Right atrium auricular region (tissue), 2 donors: ENCODE measurements around the gene TBC1D5. TPM values are rescaled to one million over a fixed set of nuclear protein-coding genes. Genes with fewer than 3 reads are reported as not detected.
"Not testable (repeated sequence)": the region's sequence is repeated elsewhere in the genome, so short reads cannot be mapped to it uniquely, and the experiment has no call there.

Source experiments
- DNase-seq: peaks from one replicate; pipeline ENCODE4 v3.0.0-alpha.2; 2019; ENCODE audit warnings: low spot score
- H3K27ac ChIP-seq, 2 donors: fragments of 200-600 bp; sonication (generic); 1 replicate in 1 of 2; 2 replicates in 1 of 2; pipeline ENCODE4 v1.5.1; 2016 to 2019
- H3K27me3 ChIP-seq, 2 donors: fragments of 200-600 bp; sonication (generic); one replicate each; pipeline versions ENCODE4 v1.5.1 to v1.6.0; 2017 to 2019
- H3K36me3 ChIP-seq: fragments of 200-600 bp; sonication (generic); one replicate; pipeline ENCODE4 v1.5.1; 2016
- H3K4me1 ChIP-seq, 2 donors: fragments of 200-600 bp; sonication (generic); one replicate each; pipeline versions ENCODE4 v1.5.1 to v1.6.0; 2017 to 2019
- H3K4me3 ChIP-seq, 2 donors: fragments of 200-600 bp; sonication (generic); 1 replicate in 1 of 2; 2 replicates in 1 of 2; pipeline ENCODE4 v1.5.1; 2017 to 2019; ENCODE audit warnings: mild to moderate bottlenecking in 1 of 2, moderate library complexity in 1 of 2
- H3K9me3 ChIP-seq, 2 donors: fragments of 200-600 bp; sonication (generic); one replicate each; pipeline ENCODE4 v1.5.1; 2019
- CTCF ChIP-seq, 2 donors: fragments of 200-600 bp; sonication (generic); IDR thresholded peaks; one replicate each; pipeline ENCODE4 v1.5.1; 2019; ENCODE audit warnings: antibody characterized with exemption in 2 of 2
- total RNA-seq, 2 donors: library from RNA; depleted of rRNA; stranded (reverse); fragments of >200 nt; gene quantifications; one replicate each; pipeline ENCODE4 v1.1.0, GENCODE V29; 2016

Gene TBC1D5
- total RNA-seq, 2 donors from 2014 or later = 35.2 to 40.2 TPM

- no peak for TF ChIP-seq CTCF (IDR thresholded peaks at IDR 0.05)
- H3K36me3 ChIP-seq = no peaks in the 10 kb centered on the region
Observed at GRCh38 chr3:17357035-17357710, 385.3 kb downstream of the TBC1D5 start.

GRCh38 chr3:17356585-17356984 lies 385.8 kb downstream of the TBC1D5 start:
- no peak for DNase-seq
- Histone ChIP-seq H3K4me3 (no peak overlapping the region), H3K36me3 (no peaks in the 10 kb centered on the region), H3K4me1 (no peaks in the 10 kb centered on the region), H3K9me3 (no peaks in the 10 kb centered on the region), H3K27me3 (no peaks in the 10 kb centered on the region), H3K27ac (no peak overlapping the region)
- no peak for TF ChIP-seq CTCF (IDR thresholded peaks at IDR 0.05)

More at GRCh38 chr3:17357035-17357710, 385.3 kb downstream of the TBC1D5 start:
- DNase-seq = no peak
- Histone ChIP-seq H3K4me3 (no peak overlapping the region), H3K4me1 (no peaks in the 10 kb centered on the region), H3K27ac (no peak overlapping the region), H3K9me3 (no peaks in the 10 kb centered on the region), H3K27me3 (no peaks in the 10 kb centered on the region)

- DNase-seq = no peak
- TF ChIP-seq CTCF (IDR thresholded peaks at IDR 0.05) = no peak
- no peak overlapping the region for H3K4me3 ChIP-seq
- no peak overlapping the region for H3K27ac ChIP-seq
- no peaks in the 10 kb centered on the region for H3K36me3 ChIP-seq
- H3K9me3 ChIP-seq = no peaks in the 10 kb centered on the region
- H3K4me1 ChIP-seq = no peaks in the 10 kb centered on the region
- no peaks in the 10 kb centered on the region for H3K27me3 ChIP-seq
Observed at GRCh38 chr3:17355591-17355990, 386.8 kb downstream of the TBC1D5 start.

- Histone ChIP-seq H3K4me3 (no peak overlapping the region), H3K4me1 (no peaks in the 10 kb centered on the region), H3K27ac (no peak overlapping the region), H3K9me3 (no peaks in the 10 kb centered on the region), H3K36me3 (no peaks in the 10 kb centered on the region), H3K27me3 (no peaks in the 10 kb centered on the region)
- TF ChIP-seq CTCF (IDR thresholded peaks at IDR 0.05) = no peak
- no peak for DNase-seq
Observed at GRCh38 chr3:17354341-17354740, 388.1 kb downstream of the TBC1D5 start.

GRCh38 chr3:17352620-17353019 lies 389.8 kb downstream of the TBC1D5 start:
- Histone ChIP-seq H3K4me1 (no peaks in the 10 kb centered on the region), H3K27ac (no peak overlapping the region), H3K9me3 (no peaks in the 10 kb centered on the region), H3K27me3 (no peaks in the 10 kb centered on the region), H3K36me3 (no peaks in the 10 kb centered on the region), H3K4me3 (no peak overlapping the region)
- TF ChIP-seq CTCF (IDR thresholded peaks at IDR 0.05) = no peak
- no peak for DNase-seq

- not testable (repeated sequence) for H3K9me3 ChIP-seq, H3K4me1 ChIP-seq
Observed at GRCh38 chr3:17351193-17351592, 391.2 kb downstream of the TBC1D5 start.

More at GRCh38 chr3:17351193-17351592, 391.2 kb downstream of the TBC1D5 start:
- H3K36me3 ChIP-seq, H3K27me3 ChIP-seq, H3K4me3 ChIP-seq, DNase-seq, H3K27ac ChIP-seq: not testable (repeated sequence)
